ENCODE results near the gene RNF31. TPM values are rescaled to one million over a fixed set of nuclear protein-coding genes. Genes with fewer than 3 reads are reported as not detected.

The RNF31 gene
- total RNA-seq, 2 donors from 2014 or later, result 75.5 to 82.9 TPM

DNA sequence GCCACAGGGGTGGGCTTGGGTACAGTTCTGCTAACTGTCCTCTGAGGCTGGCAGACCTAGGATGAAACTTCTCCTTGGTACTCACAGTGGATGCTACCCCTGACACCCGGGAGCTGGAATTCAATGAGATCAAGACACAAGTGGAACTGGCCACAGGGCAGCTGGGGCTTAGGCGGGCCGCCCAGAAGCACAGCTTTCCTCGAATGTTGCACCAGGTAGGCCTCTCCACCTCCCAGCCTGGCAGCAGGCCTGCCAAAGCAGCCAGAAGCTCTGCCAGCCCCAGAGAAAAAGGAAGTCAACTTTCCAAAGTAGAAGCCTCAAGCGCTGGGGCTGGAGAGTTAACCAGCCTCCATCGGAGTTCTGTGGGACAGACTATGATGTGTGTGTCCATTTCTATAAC lies 30.1 kb upstream of the RNF31 start:
- H3K4me1 Mint-ChIP-seq, result peaks cover 15% of the 10 kb centered on the region

GRCh38 chr14:24119691-24120090 lies 27.6 kb upstream of the RNF31 start:
- no peak overlapping the region for H3K4me3 ChIP-seq (ENCODE audit: low read length)
- H3K27me3 ChIP-seq (ENCODE audit: control insufficient read depth, insufficient read depth, low read length, poor library complexity, severe bottlenecking), result no peaks in the 10 kb centered on the region
- peaks cover 55% of the 10 kb centered on the region for H3K36me3 Mint-ChIP-seq (ENCODE audit: low read depth)
- H3K9me3 ChIP-seq (ENCODE audit: control insufficient read depth, low read length), result no peaks in the 10 kb centered on the region
- H3K9ac ChIP-seq (ENCODE audit: extremely low read depth, low read length, poor library complexity, severe bottlenecking), result no peak overlapping the region
- H3K4me1 ChIP-seq (ENCODE audit: control insufficient read depth, insufficient read depth, low read length), result no peaks in the 10 kb centered on the region
- WGBS, 2 experiments (ENCODE audit: insufficient coverage in 1 of 2, insufficient read length in 1 of 2), result 96 to 100% methylated on average over 3 to 6 of the region's 6 CpGs
- no peak overlapping the region for H3K27ac Mint-ChIP-seq
- no peak overlapping the region for H3K4me3 Mint-ChIP-seq
- no peak for DNase-seq
- H3K27ac ChIP-seq (ENCODE audit: low read depth, low read length), result no peak overlapping the region
- no peak for TF ChIP-seq CTCF (conservative IDR thresholded peaks at IDR 0.05)
- H3K4me1 Mint-ChIP-seq, result peaks cover 19% of the 10 kb centered on the region
- H3K9me3 Mint-ChIP-seq, result no peaks in the 10 kb centered on the region
- no peaks in the 10 kb centered on the region for H3K27me3 Mint-ChIP-seq (ENCODE audit: insufficient read depth)
- H3K36me3 ChIP-seq (ENCODE audit: control insufficient read depth, insufficient read depth, low read length), result peaks cover 66% of the 10 kb centered on the region

More for the DNA sequence above, 30.1 kb upstream of the RNF31 start:
- Histone ChIP-seq H3K9me3 (ENCODE audit: control insufficient read depth, low read length) (no peaks in the 10 kb centered on the region), H3K4me1 (ENCODE audit: control insufficient read depth, insufficient read depth, low read length) (no peaks in the 10 kb centered on the region), H3K9ac (ENCODE audit: extremely low read depth, low read length, poor library complexity, severe bottlenecking) (no peak overlapping the region), H3K36me3 (ENCODE audit: control insufficient read depth, insufficient read depth, low read length) (peaks cover 47% of the 10 kb centered on the region), H3K27me3 (ENCODE audit: control insufficient read depth, insufficient read depth, low read length, poor library complexity, severe bottlenecking) (no peaks in the 10 kb centered on the region), H3K4me3 (ENCODE audit: low read length) (no peak overlapping the region), H3K27ac (ENCODE audit: low read depth, low read length) (no peak overlapping the region)
- H3K27ac Mint-ChIP-seq, result no peak overlapping the region
- no peaks in the 10 kb centered on the region for H3K27me3 Mint-ChIP-seq (ENCODE audit: insufficient read depth)
- 90 to 97% methylated on average over 4 to 6 of the region's 6 CpGs for WGBS, 2 experiments (ENCODE audit: insufficient coverage in 1 of 2, insufficient read length in 1 of 2)
- H3K36me3 Mint-ChIP-seq (ENCODE audit: low read depth), result peaks cover 42% of the 10 kb centered on the region
- H3K9me3 Mint-ChIP-seq, result no peaks in the 10 kb centered on the region
- DNase-seq, result no peak
- no peak for TF ChIP-seq CTCF (conservative IDR thresholded peaks at IDR 0.05)
- no peak overlapping the region for H3K4me3 Mint-ChIP-seq

DNA sequence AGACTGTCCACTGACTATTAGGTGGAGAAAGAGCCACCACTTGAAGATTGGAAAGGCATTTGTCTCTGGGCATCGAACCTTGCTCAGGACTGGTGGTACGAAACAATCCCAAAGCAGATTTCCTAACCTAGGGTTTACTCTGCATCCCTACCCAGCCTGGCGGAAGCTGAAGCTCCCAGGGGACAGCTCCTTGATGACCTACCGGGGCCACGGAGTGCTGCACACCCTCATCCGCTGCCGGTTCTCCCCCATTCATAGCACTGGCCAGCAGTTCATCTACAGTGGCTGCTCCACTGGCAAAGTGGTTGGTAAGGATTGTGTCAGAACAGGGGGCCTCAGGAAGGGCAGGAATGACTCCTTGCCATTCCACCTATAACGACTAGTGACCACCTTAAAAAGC lies 26.1 kb upstream of the RNF31 start:
- H3K9me3 Mint-ChIP-seq, result no peaks in the 10 kb centered on the region
- no peak overlapping the region for H3K27ac Mint-ChIP-seq
- Histone ChIP-seq H3K4me3 (ENCODE audit: low read length) (no peak overlapping the region), H3K27ac (ENCODE audit: low read depth, low read length) (no peak overlapping the region), H3K36me3 (ENCODE audit: control insufficient read depth, insufficient read depth, low read length) (peaks cover 65% of the 10 kb centered on the region), H3K9me3 (ENCODE audit: control insufficient read depth, low read length) (no peaks in the 10 kb centered on the region), H3K27me3 (ENCODE audit: control insufficient read depth, insufficient read depth, low read length, poor library complexity, severe bottlenecking) (no peaks in the 10 kb centered on the region), H3K4me1 (ENCODE audit: control insufficient read depth, insufficient read depth, low read length) (no peaks in the 10 kb centered on the region), H3K9ac (ENCODE audit: extremely low read depth, low read length, poor library complexity, severe bottlenecking) (no peak overlapping the region)
- peaks cover 9% of the 10 kb centered on the region for H3K4me1 Mint-ChIP-seq
- H3K36me3 Mint-ChIP-seq (ENCODE audit: low read depth), result peaks cover 59% of the 10 kb centered on the region
- no peak for DNase-seq
- WGBS, 2 experiments (ENCODE audit: insufficient coverage in 1 of 2, insufficient read length in 1 of 2), result 95 to 97% methylated on average over 7 to 8 of the region's 8 CpGs
- H3K4me3 Mint-ChIP-seq, result no peak overlapping the region
- no peaks in the 10 kb centered on the region for H3K27me3 Mint-ChIP-seq (ENCODE audit: insufficient read depth)
- TF ChIP-seq CTCF (conservative IDR thresholded peaks at IDR 0.05), result no peak
